PC-9 (cell line): ENCODE results near the gene CMIP.

ENCODE experiments used
- CTCF ChIP-seq: fragments of 200-600 bp; sonication (generic); conservative IDR thresholded peaks from 2 replicates; pipeline ENCODE4 v1.6.1; 2017; ENCODE audit warnings: mixed run types, antibody characterized with exemption, mild to moderate bottlenecking, moderate library complexity
- EZH2 ChIP-seq: fragments of 200-600 bp; sonication (generic); IDR thresholded peaks from 2 replicates; pipeline ENCODE4 v1.8.0; 2017; ENCODE audit warnings: antibody characterized with exemption, low read depth

GRCh38 chr16:81574168-81574567 lies 129.6 kb downstream of the CMIP start:
- TF ChIP-seq CTCF (no peak), EZH2 (no peak)
